Stimulated activated CD8-positive, alpha-beta memory T cell treated with anti-CD3 and anti-CD28 coated beads, Interleukin-15, amount 100 ng/mL, for 4 hours (primary cell): Measurements from ENCODE around the gene XAGE3.
"Not testable (repeated sequence)": the region's sequence is repeated elsewhere in the genome, so short reads cannot be mapped to it uniquely, and the experiment has no call there.

Experiments used
- DNase-seq, 2 donors: peaks; one replicate each; pipeline ENCODE4 v3.0.0-alpha.2; 2020; ENCODE audit warnings: low read depth in 2 of 2

The XAGE3 gene

GRCh38 chrX:52867610-52868348 lies at the start of gene XAGE3:
Gene XAGE3 (minus strand): TSS chrX:52868083. CDS start chrX:52867133, 950 bp downstream.
- DNase-seq, result no peak

- DNase-seq, result not testable (repeated sequence)
Observed at GRCh38 chrX:52914704-52915103, 46.8 kb upstream of the XAGE3 start.

GRCh38 chrX:52913681-52914080 lies 45.8 kb upstream of the XAGE3 start:
- not testable (repeated sequence) for DNase-seq

- not testable (repeated sequence) for DNase-seq
Observed at GRCh38 chrX:52909313-52909969, 41.6 kb upstream of the XAGE3 start.

GRCh38 chrX:52907900-52908299 lies 40.0 kb upstream of the XAGE3 start:
- not testable (repeated sequence) for DNase-seq

GRCh38 chrX:52907137-52907536 lies 39.3 kb upstream of the XAGE3 start:
- DNase-seq, result not testable (repeated sequence)

- not testable (repeated sequence) for DNase-seq
Observed at GRCh38 chrX:52906072-52906471, 38.2 kb upstream of the XAGE3 start.

- not testable (repeated sequence) for DNase-seq
Observed at GRCh38 chrX:52905531-52905930, 37.6 kb upstream of the XAGE3 start.

GRCh38 chrX:52896855-52897709 lies 29.2 kb upstream of the XAGE3 start, which contains the start of gene FAM156B:
Gene FAM156B (plus strand): TSS chrX:52897330. CDS start chrX:52907226, 9,896 bp downstream.
- DNase-seq, result not testable (repeated sequence)

- DNase-seq, result not testable (repeated sequence)
Observed at GRCh38 chrX:52896438-52896837, 28.6 kb upstream of the XAGE3 start.

GRCh38 chrX:52888090-52888489 lies 20.2 kb upstream of the XAGE3 start:
- not testable (repeated sequence) for DNase-seq

GRCh38 chrX:52887459-52887858 lies 19.6 kb upstream of the XAGE3 start:
- DNase-seq, result not testable (repeated sequence)

- DNase-seq, result not testable (repeated sequence)
Observed at GRCh38 chrX:52876386-52876785, 8.5 kb upstream of the XAGE3 start.

- not testable (repeated sequence) for DNase-seq
Observed at GRCh38 chrX:52875436-52875835, 7.6 kb upstream of the XAGE3 start.

GRCh38 chrX:52874661-52875060 lies 6.8 kb upstream of the XAGE3 start:
- DNase-seq, result no peak

GRCh38 chrX:52873825-52874224 lies 5.9 kb upstream of the XAGE3 start:
- DNase-seq, result not testable (repeated sequence)

- DNase-seq, result no peak
Observed at GRCh38 chrX:52870046-52870445, 2.2 kb upstream of the XAGE3 start.

- no peak for DNase-seq
Observed at GRCh38 chrX:52865343-52865998, 2.4 kb downstream of the XAGE3 start.

- DNase-seq, result not testable (repeated sequence)
Observed at GRCh38 chrX:52856991-52857525, 10.8 kb downstream of the XAGE3 start.

GRCh38 chrX:52852110-52852860 lies 15.6 kb downstream of the XAGE3 start:
- no peak for DNase-seq
